Measurements from ENCODE around the gene ADAT3.

The ADAT3 gene

GRCh38 chr19:1905110-1905862, at the start of gene ADAT3, which contains the start of gene SCAMP4:
Gene ADAT3, plus strand, starts transcription at chr19:1905399. Its CDS starts 6,649 bp downstream, at chr19:1912048.
Gene SCAMP4, plus strand, starts transcription at chr19:1905399. Its CDS starts 9,621 bp downstream, at chr19:1915020.
- DNase-seq (ENCODE audit: extremely low read depth, low read depth) = peak; percentile 94
- no peak for TF ChIP-seq CTCF (IDR thresholded peaks at IDR 0.05; ENCODE audit: low read depth, low read length, missing control alignments)
- H3K4me3 ChIP-seq (replicated peaks; ENCODE audit: low read depth, low read length) = peak within 1 kb of the TSS; percentile 63

- TF ChIP-seq CTCF (IDR thresholded peaks at IDR 0.05; ENCODE audit: low read depth, low read length, missing control alignments) = no peak
- no peak for DNase-seq (ENCODE audit: extremely low read depth, low read depth)
- peak overlapping the region; percentile 45 for H3K4me3 ChIP-seq (replicated peaks; ENCODE audit: low read depth, low read length)
These were observed 49.4 kb upstream of the ADAT3 start for GRCh38 chr19:1855828-1856255.

GRCh38 chr19:1856345-1856697, 48.9 kb upstream of the ADAT3 start:
- peak overlapping the region; percentile 45 for H3K4me3 ChIP-seq (replicated peaks; ENCODE audit: low read depth, low read length)
- DNase-seq (ENCODE audit: extremely low read depth, low read depth) = no peak
- TF ChIP-seq CTCF (IDR thresholded peaks at IDR 0.05; ENCODE audit: low read depth, low read length, missing control alignments) = no peak

- no peak for TF ChIP-seq CTCF (IDR thresholded peaks at IDR 0.05; ENCODE audit: low read depth, low read length, missing control alignments)
- peak; percentile 36 for DNase-seq (ENCODE audit: extremely low read depth, low read depth)
- peak overlapping the region; percentile 45 for H3K4me3 ChIP-seq (replicated peaks; ENCODE audit: low read depth, low read length)
These were observed 48.2 kb upstream of the ADAT3 start for GRCh38 chr19:1856698-1857603.

GRCh38 chr19:1857648-1858326, 47.4 kb upstream of the ADAT3 start:
- H3K4me3 ChIP-seq (replicated peaks; ENCODE audit: low read depth, low read length) = peak overlapping the region; percentile 45
- no peak for DNase-seq (ENCODE audit: extremely low read depth, low read depth)
- TF ChIP-seq CTCF (IDR thresholded peaks at IDR 0.05; ENCODE audit: low read depth, low read length, missing control alignments) = no peak

GRCh38 chr19:1858412-1859081, 46.7 kb upstream of the ADAT3 start:
- no peak overlapping the region for H3K4me3 ChIP-seq (replicated peaks; ENCODE audit: low read depth, low read length)
- no peak for DNase-seq (ENCODE audit: extremely low read depth, low read depth)
- no peak for TF ChIP-seq CTCF (IDR thresholded peaks at IDR 0.05; ENCODE audit: low read depth, low read length, missing control alignments)

Data from HFF-Myc (cell line).